ENCODE data around the gene RPP38.

DNA sequence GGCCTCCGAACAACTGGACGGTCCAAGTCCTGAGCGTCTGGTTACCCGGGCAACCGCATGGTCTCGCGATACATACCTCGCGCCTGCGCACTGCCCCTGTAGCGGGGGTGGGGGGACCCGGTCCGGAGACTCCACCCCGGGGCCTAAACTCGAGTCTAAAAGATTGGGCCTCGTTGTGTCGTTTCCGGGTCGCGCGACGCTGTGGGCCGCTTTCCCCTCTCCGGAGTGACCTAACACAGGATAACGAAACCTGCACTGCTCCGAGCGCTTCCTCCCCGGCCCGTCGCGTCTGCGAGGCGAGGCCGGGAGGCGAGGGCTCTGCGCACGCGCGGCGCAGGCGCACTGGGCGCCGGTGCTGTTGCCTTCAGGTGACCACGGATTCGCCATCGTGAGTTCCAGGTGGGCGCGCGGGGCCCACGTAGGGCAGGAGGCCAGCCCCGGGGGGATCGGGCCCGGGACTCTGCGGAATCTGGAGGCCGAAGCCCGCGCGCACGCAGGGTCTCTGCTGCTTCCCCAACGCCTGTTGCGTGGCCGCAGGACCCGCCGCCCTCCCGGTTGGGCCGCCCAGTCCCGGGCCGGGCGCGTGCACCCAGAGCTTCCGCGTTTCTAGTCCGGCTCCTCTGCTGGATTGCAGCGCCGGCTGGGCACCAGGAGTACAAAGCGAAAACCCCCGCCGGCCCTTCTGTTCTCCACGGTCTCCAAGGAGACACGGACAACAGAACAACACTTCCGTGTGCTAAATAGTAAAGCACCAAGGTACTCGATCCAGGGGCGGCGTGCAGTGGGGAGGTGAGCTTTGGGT, at the start of gene RPP38:
- TF ChIP-seq, protein P1, sequence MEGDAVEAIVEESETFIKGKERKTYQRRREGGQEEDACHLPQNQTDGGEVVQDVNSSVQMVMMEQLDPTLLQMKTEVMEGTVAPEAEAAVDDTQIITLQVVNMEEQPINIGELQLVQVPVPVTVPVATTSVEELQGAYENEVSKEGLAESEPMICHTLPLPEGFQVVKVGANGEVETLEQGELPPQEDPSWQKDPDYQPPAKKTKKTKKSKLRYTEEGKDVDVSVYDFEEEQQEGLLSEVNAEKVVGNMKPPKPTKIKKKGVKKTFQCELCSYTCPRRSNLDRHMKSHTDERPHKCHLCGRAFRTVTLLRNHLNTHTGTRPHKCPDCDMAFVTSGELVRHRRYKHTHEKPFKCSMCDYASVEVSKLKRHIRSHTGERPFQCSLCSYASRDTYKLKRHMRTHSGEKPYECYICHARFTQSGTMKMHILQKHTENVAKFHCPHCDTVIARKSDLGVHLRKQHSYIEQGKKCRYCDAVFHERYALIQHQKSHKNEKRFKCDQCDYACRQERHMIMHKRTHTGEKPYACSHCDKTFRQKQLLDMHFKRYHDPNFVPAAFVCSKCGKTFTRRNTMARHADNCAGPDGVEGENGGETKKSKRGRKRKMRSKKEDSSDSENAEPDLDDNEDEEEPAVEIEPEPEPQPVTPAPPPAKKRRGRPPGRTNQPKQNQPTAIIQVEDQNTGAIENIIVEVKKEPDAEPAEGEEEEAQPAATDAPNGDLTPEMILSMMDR (IDR thresholded peaks at IDR 0.05; ENCODE audit: insufficient read depth, low read length) = no peak
- TF ChIP-seq, protein P2, sequence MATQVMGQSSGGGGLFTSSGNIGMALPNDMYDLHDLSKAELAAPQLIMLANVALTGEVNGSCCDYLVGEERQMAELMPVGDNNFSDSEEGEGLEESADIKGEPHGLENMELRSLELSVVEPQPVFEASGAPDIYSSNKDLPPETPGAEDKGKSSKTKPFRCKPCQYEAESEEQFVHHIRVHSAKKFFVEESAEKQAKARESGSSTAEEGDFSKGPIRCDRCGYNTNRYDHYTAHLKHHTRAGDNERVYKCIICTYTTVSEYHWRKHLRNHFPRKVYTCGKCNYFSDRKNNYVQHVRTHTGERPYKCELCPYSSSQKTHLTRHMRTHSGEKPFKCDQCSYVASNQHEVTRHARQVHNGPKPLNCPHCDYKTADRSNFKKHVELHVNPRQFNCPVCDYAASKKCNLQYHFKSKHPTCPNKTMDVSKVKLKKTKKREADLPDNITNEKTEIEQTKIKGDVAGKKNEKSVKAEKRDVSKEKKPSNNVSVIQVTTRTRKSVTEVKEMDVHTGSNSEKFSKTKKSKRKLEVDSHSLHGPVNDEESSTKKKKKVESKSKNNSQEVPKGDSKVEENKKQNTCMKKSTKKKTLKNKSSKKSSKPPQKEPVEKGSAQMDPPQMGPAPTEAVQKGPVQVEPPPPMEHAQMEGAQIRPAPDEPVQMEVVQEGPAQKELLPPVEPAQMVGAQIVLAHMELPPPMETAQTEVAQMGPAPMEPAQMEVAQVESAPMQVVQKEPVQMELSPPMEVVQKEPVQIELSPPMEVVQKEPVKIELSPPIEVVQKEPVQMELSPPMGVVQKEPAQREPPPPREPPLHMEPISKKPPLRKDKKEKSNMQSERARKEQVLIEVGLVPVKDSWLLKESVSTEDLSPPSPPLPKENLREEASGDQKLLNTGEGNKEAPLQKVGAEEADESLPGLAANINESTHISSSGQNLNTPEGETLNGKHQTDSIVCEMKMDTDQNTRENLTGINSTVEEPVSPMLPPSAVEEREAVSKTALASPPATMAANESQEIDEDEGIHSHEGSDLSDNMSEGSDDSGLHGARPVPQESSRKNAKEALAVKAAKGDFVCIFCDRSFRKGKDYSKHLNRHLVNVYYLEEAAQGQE (IDR thresholded peaks at IDR 0.05; ENCODE audit: insufficient replicate concordance, low read depth) = peak; percentile 35
- peak; percentile 76; the same call in 1 of the 2 replicates for TF ChIP-seq POLR2AphosphoS5 (IDR thresholded peaks at IDR 0.05; ENCODE audit: low read depth)
